Measurements from ENCODE around the gene ATXN1. TPM values are rescaled to one million over a fixed set of nuclear protein-coding genes. Genes with fewer than 3 reads are reported as not detected.

Gene ATXN1
- total RNA-seq, 1 experiment from 2014 or later = 27.0 TPM

DNA sequence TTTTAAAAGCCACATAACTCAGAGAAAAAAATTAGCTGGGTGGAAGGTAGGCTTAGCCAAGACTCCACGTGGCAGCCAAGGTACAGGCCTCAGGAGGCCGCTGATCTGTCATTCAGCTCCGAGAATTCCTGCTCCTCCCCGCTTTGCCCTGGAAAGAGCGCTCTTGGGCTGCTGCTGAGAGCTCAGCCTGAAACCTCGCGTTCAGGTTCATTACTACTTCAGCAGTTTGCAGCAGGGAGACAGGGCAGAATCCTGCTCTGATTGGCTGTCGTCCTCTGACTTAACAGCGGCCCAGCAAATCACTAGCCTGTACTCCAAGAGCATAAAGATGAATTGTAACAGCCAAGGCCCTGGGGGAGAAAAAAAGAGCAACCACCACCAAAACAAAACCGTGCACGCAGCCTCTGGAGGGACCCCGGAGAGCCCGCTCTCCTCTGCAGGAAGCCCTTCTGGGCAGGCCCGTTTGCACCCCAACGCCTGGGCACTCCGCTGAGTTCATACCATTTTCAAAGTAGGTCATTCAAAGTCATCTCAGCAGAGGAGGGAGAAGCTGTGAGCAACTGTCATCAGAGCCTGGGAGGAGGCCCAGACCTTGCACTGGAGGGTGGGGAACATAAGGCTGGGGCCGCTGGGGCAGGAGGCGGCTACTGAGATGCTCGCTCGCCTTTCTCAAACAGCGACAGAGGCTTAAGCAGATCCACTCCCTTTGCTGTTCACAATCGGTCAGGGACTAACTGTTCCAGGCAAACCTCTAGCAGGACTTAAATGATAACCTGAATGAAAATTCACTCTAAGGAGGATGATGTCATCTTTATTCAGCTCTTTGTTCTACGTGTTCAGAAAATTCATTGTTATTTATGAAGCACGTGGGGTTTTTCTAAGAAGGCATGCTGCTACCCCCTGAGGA lies 42.3 kb upstream of the ATXN1 start:
- Histone ChIP-seq H3K27ac (ENCODE audit: low read length) (no peak overlapping the region), H3K9ac (ENCODE audit: low read length) (no peak overlapping the region), H3K27me3 (ENCODE audit: low read length) (no peaks in the 10 kb centered on the region), H2AFZ (ENCODE audit: low read length) (no peak overlapping the region), H3K9me3 (ENCODE audit: low read length) (no peaks in the 10 kb centered on the region), H3F3A (ENCODE audit: low read length, unreplicated experiment) (no peaks in the 10 kb centered on the region), H3K4me1 (ENCODE audit: insufficient read depth, low read length) (peaks cover 41% of the 10 kb centered on the region), H3K36me3 (ENCODE audit: low read depth, low read length) (no peaks in the 10 kb centered on the region), H3K4me3 (ENCODE audit: low read length) (no peak overlapping the region), H3K4me2 (ENCODE audit: low read length) (no peak overlapping the region), H4K20me1 (ENCODE audit: low read length) (no peaks in the 10 kb centered on the region), H3K79me2 (ENCODE audit: low read length) (no peaks in the 10 kb centered on the region), H3K9me2 (replicated peaks; ENCODE audit: low read length) (no peaks in the 10 kb centered on the region)
- TF ChIP-seq EZH2phosphoT487 (IDR thresholded peaks at IDR 0.05; ENCODE audit: borderline replicate concordance, low read length) = no peak
- TF ChIP-seq EZH2 (IDR thresholded peaks at IDR 0.05; ENCODE audit: low read length, unreplicated experiment) = no peak
- CTCF ChIA-PET = interaction anchor here (0.6 kb wide), 1 partner anchor 290 kb away, joined by 3 read pairs; no protein-coding TSS in a partner anchor
- ATAC-seq = no peak
- intact Hi-C loops (cut with micrococcal nuclease) = no loop called here
- BruUV-seq (replicated peaks) = no TSS peak
- DNase-seq = no peak
- POLR2A ChIA-PET (ENCODE audit: unreplicated experiment) = no interaction called here

DNA sequence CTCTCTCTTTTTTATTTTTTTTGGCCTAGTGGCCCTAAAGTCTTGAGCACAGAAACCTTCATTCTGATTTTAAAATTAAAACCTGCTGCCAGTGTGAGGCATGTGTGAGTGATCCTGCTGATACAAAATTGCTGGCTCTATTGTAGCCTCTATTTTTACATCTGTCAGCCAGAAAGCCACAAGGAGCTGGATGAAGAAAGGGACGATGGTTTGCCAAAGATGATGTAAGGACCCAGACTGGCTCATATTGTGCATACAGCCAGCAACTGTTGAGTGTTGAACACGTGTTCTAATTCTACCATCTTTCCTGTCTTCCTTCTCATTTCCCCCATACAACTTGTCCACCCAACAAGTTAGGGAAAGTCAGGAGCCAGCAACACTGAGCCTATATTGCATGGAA lies 40.8 kb upstream of the ATXN1 start:
- Histone ChIP-seq H3K27me3 (ENCODE audit: low read length) (no peaks in the 10 kb centered on the region), H3K36me3 (ENCODE audit: low read depth, low read length) (no peaks in the 10 kb centered on the region), H3F3A (ENCODE audit: low read length, unreplicated experiment) (no peaks in the 10 kb centered on the region), H4K20me1 (ENCODE audit: low read length) (no peaks in the 10 kb centered on the region), H3K4me2 (ENCODE audit: low read length) (no peak overlapping the region), H3K9me3 (ENCODE audit: low read length) (no peaks in the 10 kb centered on the region), H3K4me1 (ENCODE audit: insufficient read depth, low read length) (peaks cover 41% of the 10 kb centered on the region), H3K4me3 (ENCODE audit: low read length) (no peak overlapping the region), H3K27ac (ENCODE audit: low read length) (no peak overlapping the region), H3K9ac (ENCODE audit: low read length) (no peak overlapping the region), H2AFZ (ENCODE audit: low read length) (no peak overlapping the region), H3K9me2 (replicated peaks; ENCODE audit: low read length) (no peaks in the 10 kb centered on the region), H3K79me2 (ENCODE audit: low read length) (no peaks in the 10 kb centered on the region)
- intact Hi-C loops (cut with micrococcal nuclease) = no loop called here
- TF ChIP-seq EZH2 (IDR thresholded peaks at IDR 0.05; ENCODE audit: low read length, unreplicated experiment) = no peak
- TF ChIP-seq EZH2phosphoT487 (IDR thresholded peaks at IDR 0.05; ENCODE audit: borderline replicate concordance, low read length) = no peak
- TF ChIP-seq, protein P1, sequence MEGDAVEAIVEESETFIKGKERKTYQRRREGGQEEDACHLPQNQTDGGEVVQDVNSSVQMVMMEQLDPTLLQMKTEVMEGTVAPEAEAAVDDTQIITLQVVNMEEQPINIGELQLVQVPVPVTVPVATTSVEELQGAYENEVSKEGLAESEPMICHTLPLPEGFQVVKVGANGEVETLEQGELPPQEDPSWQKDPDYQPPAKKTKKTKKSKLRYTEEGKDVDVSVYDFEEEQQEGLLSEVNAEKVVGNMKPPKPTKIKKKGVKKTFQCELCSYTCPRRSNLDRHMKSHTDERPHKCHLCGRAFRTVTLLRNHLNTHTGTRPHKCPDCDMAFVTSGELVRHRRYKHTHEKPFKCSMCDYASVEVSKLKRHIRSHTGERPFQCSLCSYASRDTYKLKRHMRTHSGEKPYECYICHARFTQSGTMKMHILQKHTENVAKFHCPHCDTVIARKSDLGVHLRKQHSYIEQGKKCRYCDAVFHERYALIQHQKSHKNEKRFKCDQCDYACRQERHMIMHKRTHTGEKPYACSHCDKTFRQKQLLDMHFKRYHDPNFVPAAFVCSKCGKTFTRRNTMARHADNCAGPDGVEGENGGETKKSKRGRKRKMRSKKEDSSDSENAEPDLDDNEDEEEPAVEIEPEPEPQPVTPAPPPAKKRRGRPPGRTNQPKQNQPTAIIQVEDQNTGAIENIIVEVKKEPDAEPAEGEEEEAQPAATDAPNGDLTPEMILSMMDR (conservative IDR thresholded peaks at IDR 0.05; ENCODE audit: low read depth, low read length) = no peak
- ChIA-PET POLR2A (ENCODE audit: unreplicated experiment) (no interaction called here), CTCF (no interaction called here)
- ATAC-seq (no peak), DNase-seq (no peak)
- no TSS peak for BruUV-seq (replicated peaks)

DNA sequence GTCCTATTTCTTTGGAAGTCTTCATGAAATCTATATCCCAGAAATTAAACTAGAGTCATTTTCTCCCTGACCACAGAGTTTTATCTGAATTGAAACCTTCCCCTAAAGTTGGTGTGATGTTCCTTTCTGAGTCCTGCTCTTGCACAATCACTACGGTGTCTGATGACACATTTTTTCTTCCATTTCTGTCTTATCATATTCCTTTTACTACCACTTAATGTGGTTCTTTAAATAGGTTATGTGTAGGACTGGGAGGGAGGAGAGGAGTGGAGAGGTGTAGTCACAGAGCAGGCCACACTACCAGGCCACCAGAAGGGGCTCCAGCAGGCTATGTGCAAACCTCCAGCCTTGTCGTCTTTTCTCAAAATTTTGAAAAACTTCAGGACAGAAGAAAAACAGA lies 39.7 kb upstream of the ATXN1 start:
- H3K79me2 ChIP-seq (ENCODE audit: low read length) = no peaks in the 10 kb centered on the region
- peak; percentile 62 for DNase-seq
- ChIA-PET CTCF (no interaction called here), POLR2A (ENCODE audit: unreplicated experiment) (no interaction called here)
- TF ChIP-seq, protein P1 (conservative IDR thresholded peaks at IDR 0.05; ENCODE audit: low read depth, low read length) = peak; percentile 27
- TF ChIP-seq EZH2 (IDR thresholded peaks at IDR 0.05; ENCODE audit: low read length, unreplicated experiment) (no peak), EZH2phosphoT487 (IDR thresholded peaks at IDR 0.05; ENCODE audit: borderline replicate concordance, low read length) (no peak)
- intact Hi-C loops (cut with micrococcal nuclease) = loop anchor here (2.0 kb wide), 1 partner anchor 34 kb away; no protein-coding TSS in a partner anchor
- H3K4me1 ChIP-seq (ENCODE audit: insufficient read depth, low read length) = peaks cover 41% of the 10 kb centered on the region
- BruUV-seq (replicated peaks) = no TSS peak
- no peak for ATAC-seq
- H3K9ac ChIP-seq (ENCODE audit: low read length) = no peak overlapping the region
- no peaks in the 10 kb centered on the region for H3F3A ChIP-seq (ENCODE audit: low read length, unreplicated experiment)
- H3K9me3 ChIP-seq (ENCODE audit: low read length) = no peaks in the 10 kb centered on the region
- H3K9me2 ChIP-seq (replicated peaks; ENCODE audit: low read length) = no peaks in the 10 kb centered on the region
- no peak overlapping the region for H3K4me3 ChIP-seq (ENCODE audit: low read length)
- no peak overlapping the region for H2AFZ ChIP-seq (ENCODE audit: low read length)
- H3K27me3 ChIP-seq (ENCODE audit: low read length) = no peaks in the 10 kb centered on the region
- H3K4me2 ChIP-seq (ENCODE audit: low read length) = peak overlapping the region; percentile 50
- H3K27ac ChIP-seq (ENCODE audit: low read length) = peak overlapping the region; percentile 60
- H4K20me1 ChIP-seq (ENCODE audit: low read length) = no peaks in the 10 kb centered on the region
- H3K36me3 ChIP-seq (ENCODE audit: low read depth, low read length) = no peaks in the 10 kb centered on the region

Measured in PC-3 (cell line).